Erythroblast (primary cell): ENCODE data around the gene SUCO.

Experiments used
- GATA1 ChIP-seq: IDR thresholded peaks from 2 replicates; pipeline ENCODE4 v1.6.1; 2011; ENCODE audit warnings: low read depth, mild to moderate bottlenecking, control low read depth, low read length, moderate library complexity
- POLR2A ChIP-seq: IDR thresholded peaks from 2 replicates; pipeline ENCODE4 v1.6.1; 2011; ENCODE audit warnings: mild to moderate bottlenecking, low read length

DNA sequence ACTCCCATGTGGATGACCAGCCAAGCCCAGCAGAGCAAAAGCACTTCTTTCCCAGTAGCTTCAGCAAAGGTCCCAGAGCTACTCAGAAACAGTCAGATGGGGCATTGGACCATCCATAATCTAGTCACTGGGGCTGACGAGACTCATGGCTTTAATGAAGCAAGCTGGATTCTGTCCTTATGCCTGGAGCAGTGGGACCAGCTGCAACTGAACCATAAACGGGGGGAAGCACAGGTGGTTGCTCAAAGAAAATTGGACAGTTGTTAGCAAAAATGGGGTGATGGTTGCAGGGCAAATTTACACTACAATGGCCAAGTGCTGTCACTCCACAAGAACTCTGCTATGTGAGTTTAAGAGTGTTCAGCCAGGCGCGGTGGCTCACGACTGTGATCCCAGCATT, 108.5 kb downstream of the SUCO start:
- TF ChIP-seq POLR2A (no peak), GATA1 (no peak)
